Measurements from ENCODE around the gene STARD5. TPM values are rescaled to one million over a fixed set of nuclear protein-coding genes. Genes with fewer than 3 reads are reported as not detected.
A peak's percentile ranks its signal among the peaks of the same experiment; 100 is the strongest.

The STARD5 gene
- total RNA-seq, 1 donor from 2014 or later, result 4.8 TPM

- Histone ChIP-seq H3K9me3 (peaks cover 4 to 7% of the 10 kb centered on the region in 2 donors), H3K36me3 (no peaks in the 10 kb centered on the region), H3K27me3 (no peaks in the 10 kb centered on the region), H3K4me3 (no peak overlapping the region), H3K27ac (no peak overlapping the region), H3K4me1 (peaks cover 0 to 8% of the 10 kb centered on the region in 2 donors)
- intact Hi-C loops (cut with DNase I), result loop anchor here (5.0 kb wide), 1 partner anchor 205 kb away; no protein-coding TSS in a partner anchor
- DNase-seq (ENCODE audit: low spot score in 2 of 2), result no peak
- TF ChIP-seq CTCF (IDR thresholded peaks at IDR 0.05), result no peak
Measured at GRCh38 chr15:81276967-81277366, 47.0 kb downstream of the STARD5 start.

GRCh38 chr15:81275711-81276392 is 48.1 kb downstream of the STARD5 start:
- TF ChIP-seq CTCF (IDR thresholded peaks at IDR 0.05), result no peak
- peaks cover 0 to 8% of the 10 kb centered on the region in 2 donors for H3K4me1 ChIP-seq
- H3K27ac ChIP-seq, result peak overlapping the region; percentile 3 to 36
- no peaks in the 10 kb centered on the region for H3K36me3 ChIP-seq
- DNase-seq (ENCODE audit: low spot score in 2 of 2), result no peak
- H3K9me3 ChIP-seq, result peaks cover 4 to 7% of the 10 kb centered on the region in 2 donors
- intact Hi-C loops (cut with DNase I), result loop anchor here (1.0 to 5.0 kb wide), 3 partner anchors 37 to 206 kb away; no protein-coding TSS in a partner anchor
- no peak overlapping the region for H3K4me3 ChIP-seq
- H3K27me3 ChIP-seq, result no peaks in the 10 kb centered on the region

GRCh38 chr15:81274931-81275707 is 48.8 kb downstream of the STARD5 start:
- H3K9me3 ChIP-seq, result peaks cover 4 to 7% of the 10 kb centered on the region in 2 donors
- H3K4me1 ChIP-seq, result peaks cover 0 to 8% of the 10 kb centered on the region in 2 donors
- H3K36me3 ChIP-seq, result no peaks in the 10 kb centered on the region
- peak overlapping the region; percentile 3 to 36 for H3K27ac ChIP-seq
- TF ChIP-seq CTCF (IDR thresholded peaks at IDR 0.05), result peak; percentile 71 to 87 (median 77)
- H3K27me3 ChIP-seq, result no peaks in the 10 kb centered on the region
- peak in 1 of 2 donors; percentile 78 for DNase-seq (ENCODE audit: low spot score in 2 of 2)
- no peak overlapping the region for H3K4me3 ChIP-seq
- intact Hi-C loops (cut with DNase I), result loop anchor here (1.0 to 5.0 kb wide), 3 partner anchors 38 to 207 kb away; no protein-coding TSS in a partner anchor

- intact Hi-C loops (cut with DNase I), result loop anchor here (2.0 kb wide), 1 partner anchor 39 kb away; no protein-coding TSS in a partner anchor
Measured at GRCh38 chr15:81274255-81274654, 49.7 kb downstream of the STARD5 start.

More at GRCh38 chr15:81274255-81274654, 49.7 kb downstream of the STARD5 start:
- Histone ChIP-seq H3K4me3 (no peak overlapping the region), H3K27me3 (no peaks in the 10 kb centered on the region), H3K9me3 (peaks cover 4 to 7% of the 10 kb centered on the region in 2 donors), H3K4me1 (peaks cover 0 to 8% of the 10 kb centered on the region in 2 donors), H3K27ac (no peak overlapping the region), H3K36me3 (no peaks in the 10 kb centered on the region)
- no peak for TF ChIP-seq CTCF (IDR thresholded peaks at IDR 0.05)
- DNase-seq (ENCODE audit: low spot score in 2 of 2), result no peak
